Activated naive CD8-positive, alpha-beta T cell treated with anti-CD3 and anti-CD28 coated beads for 36 hours (primary cell): ENCODE measurements around the gene DCTD. TPM values are rescaled to one million over a fixed set of nuclear protein-coding genes. Genes with fewer than 3 reads are reported as not detected.

ENCODE experiments used
- DNase-seq: peaks from one replicate; pipeline ENCODE4 v3.0.0; 2021
- H3K27ac Mint-ChIP-seq: one replicate; pipeline ENCODE4 v1.8.0; 2022; ENCODE audit warnings: mild to moderate bottlenecking, moderate library complexity, mixed read lengths
- H3K27me3 Mint-ChIP-seq: one replicate; pipeline ENCODE4 v1.8.0; 2022; ENCODE audit warnings: mild to moderate bottlenecking, mixed read lengths
- H3K36me3 Mint-ChIP-seq: one replicate; pipeline ENCODE4 v1.8.0; 2021; ENCODE audit warnings: mild to moderate bottlenecking, mixed read lengths
- H3K4me1 Mint-ChIP-seq: one replicate; pipeline ENCODE4 v1.8.0; 2021; ENCODE audit warnings: mixed read lengths
- H3K4me3 Mint-ChIP-seq: one replicate; pipeline ENCODE4 v1.8.0; 2022; ENCODE audit warnings: mild to moderate bottlenecking, moderate library complexity, mixed read lengths
- H3K9me3 Mint-ChIP-seq: one replicate; pipeline ENCODE4 v1.8.0; 2022; ENCODE audit warnings: mixed read lengths
- total RNA-seq, 2 experiments: library from RNA; stranded (reverse); gene quantifications; one replicate each; pipeline ENCODE4 v1.2.3, GENCODE V29; 2021

Gene DCTD
- total RNA-seq, 2 experiments from 2014 or later: 160 to 167 TPM

DNA sequence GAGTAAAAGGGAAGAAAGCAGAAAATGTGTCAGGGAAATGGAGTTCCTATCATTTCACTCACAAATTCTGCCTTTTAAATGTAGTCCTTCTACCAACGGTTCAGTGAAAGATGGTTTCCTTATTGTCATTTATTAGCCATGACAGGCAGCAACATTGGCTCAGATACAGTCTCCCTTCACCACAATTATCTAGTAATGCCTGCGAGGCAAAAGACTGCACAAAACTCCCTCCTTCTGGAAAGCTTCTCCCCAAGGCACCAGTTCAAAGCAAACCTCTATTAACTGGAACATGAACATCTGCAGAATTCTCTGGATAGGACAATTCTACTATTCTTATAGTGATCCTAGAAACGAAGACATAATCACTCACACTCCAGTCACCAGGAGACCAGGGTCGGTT, 28.3 kb downstream of the DCTD start:
- DNase-seq: no peak
- Mint-ChIP-seq H3K36me3 (peaks cover 74% of the 10 kb centered on the region), H3K4me3 (no peak overlapping the region), H3K9me3 (peaks cover 12% of the 10 kb centered on the region), H3K27me3 (no peaks in the 10 kb centered on the region), H3K4me1 (no peaks in the 10 kb centered on the region), H3K27ac (no peak overlapping the region)

DNA sequence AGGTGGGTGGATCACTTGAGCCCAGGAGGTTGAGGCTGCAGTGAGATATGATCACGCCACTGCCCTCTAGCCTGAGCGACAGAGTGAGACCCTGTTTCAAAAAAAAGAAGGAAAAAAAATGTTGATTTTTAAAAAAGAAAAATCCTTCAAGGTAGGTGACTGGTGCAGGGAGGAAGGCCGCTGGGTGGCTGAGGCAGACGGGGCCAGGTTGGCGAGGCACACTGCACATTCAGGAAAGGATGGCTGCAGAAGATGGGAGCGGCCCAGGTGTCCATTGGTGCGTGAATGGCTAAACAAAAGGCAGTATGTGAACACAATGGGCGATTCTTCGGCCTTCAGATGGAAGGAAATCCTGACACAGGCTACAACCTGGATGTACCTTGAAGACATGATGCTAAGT, 30.4 kb downstream of the DCTD start:
- H3K27ac Mint-ChIP-seq: no peak overlapping the region
- H3K36me3 Mint-ChIP-seq: peaks cover 86% of the 10 kb centered on the region
- no peaks in the 10 kb centered on the region for H3K27me3 Mint-ChIP-seq
- DNase-seq: no peak
- peaks cover 12% of the 10 kb centered on the region for H3K9me3 Mint-ChIP-seq
- H3K4me3 Mint-ChIP-seq: no peak overlapping the region
- H3K4me1 Mint-ChIP-seq: no peaks in the 10 kb centered on the region

DNA sequence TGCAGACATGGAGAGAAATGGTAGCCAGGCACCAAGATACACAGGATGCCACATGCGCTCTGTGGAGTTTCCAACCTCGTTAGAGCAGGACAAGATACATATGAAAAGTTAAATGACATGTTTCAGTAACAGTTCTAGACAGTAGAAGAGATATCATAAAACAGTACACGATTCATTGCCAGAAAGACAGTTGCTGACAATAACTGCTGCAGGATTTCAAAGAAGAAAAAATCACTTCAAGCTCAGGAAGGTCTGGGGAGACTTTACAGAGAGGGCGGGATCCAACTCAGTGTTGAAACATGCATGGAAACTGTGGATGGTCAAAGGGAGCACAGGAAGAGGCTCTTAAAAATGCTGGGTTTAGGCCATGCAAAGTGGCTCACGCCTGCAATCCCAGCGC, 31.0 kb downstream of the DCTD start:
- H3K27ac Mint-ChIP-seq: no peak overlapping the region
- no peaks in the 10 kb centered on the region for H3K4me1 Mint-ChIP-seq
- H3K36me3 Mint-ChIP-seq: peaks cover 85% of the 10 kb centered on the region
- no peaks in the 10 kb centered on the region for H3K27me3 Mint-ChIP-seq
- no peak for DNase-seq
- H3K4me3 Mint-ChIP-seq: no peak overlapping the region
- H3K9me3 Mint-ChIP-seq: peaks cover 12% of the 10 kb centered on the region

DNA sequence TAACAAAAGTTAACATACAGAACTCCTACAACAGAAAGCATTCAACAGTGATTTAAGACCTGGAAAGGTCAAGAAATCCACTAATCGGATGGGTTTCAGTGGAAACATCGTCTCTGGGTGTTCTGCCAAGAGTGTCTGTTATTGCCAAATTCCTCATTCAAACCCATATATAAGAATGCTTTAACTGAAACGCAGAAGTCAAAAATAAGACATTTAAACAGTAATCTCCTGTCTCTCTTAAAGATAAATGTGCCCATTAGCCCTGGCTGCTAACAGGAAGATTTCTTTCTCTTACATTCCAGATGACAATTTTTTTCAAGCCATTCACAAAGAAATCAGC, 31.5 kb downstream of the DCTD start:
- Mint-ChIP-seq H3K27ac (no peak overlapping the region), H3K4me3 (no peak overlapping the region), H3K9me3 (peaks cover 12% of the 10 kb centered on the region), H3K4me1 (no peaks in the 10 kb centered on the region), H3K27me3 (no peaks in the 10 kb centered on the region), H3K36me3 (peaks cover 86% of the 10 kb centered on the region)
- no peak for DNase-seq

DNA sequence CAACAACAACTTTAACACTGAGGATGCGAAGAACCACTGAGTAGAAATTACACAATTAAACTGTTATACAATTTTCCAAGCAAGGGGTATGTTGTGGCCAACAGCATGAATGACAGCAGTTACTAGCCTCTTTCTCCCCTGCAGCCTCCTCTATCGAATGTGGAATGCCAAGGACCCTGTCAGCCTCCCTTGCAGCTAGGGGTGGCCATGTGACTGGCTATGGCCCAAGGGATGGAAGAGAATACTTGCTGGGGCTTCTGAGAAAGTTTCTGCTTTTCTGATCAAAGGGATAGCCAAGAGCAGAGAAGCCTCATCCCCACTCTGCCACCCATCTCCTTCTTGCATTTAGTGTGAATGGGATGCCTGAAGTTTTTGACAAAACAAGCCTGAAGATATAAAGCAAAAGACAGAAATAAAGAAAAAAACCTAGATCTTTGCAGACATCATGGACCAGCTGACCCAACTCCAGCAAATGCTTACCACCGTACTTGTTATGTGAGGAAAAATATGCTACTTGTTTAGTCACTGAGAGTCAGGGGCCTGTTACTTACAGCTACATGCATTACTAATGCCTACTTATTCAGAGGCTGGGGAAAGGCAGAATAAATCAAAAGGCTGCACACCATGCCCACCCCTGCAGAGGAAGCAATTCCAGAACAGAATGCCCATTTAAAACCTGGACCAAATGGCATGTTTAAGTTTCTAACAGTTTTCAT, 32.0 kb downstream of the DCTD start:
- DNase-seq: no peak
- no peaks in the 10 kb centered on the region for H3K4me1 Mint-ChIP-seq
- H3K9me3 Mint-ChIP-seq: peaks cover 12% of the 10 kb centered on the region
- H3K27ac Mint-ChIP-seq: no peak overlapping the region
- H3K36me3 Mint-ChIP-seq: peaks cover 81% of the 10 kb centered on the region
- no peaks in the 10 kb centered on the region for H3K27me3 Mint-ChIP-seq
- no peak overlapping the region for H3K4me3 Mint-ChIP-seq

DNA sequence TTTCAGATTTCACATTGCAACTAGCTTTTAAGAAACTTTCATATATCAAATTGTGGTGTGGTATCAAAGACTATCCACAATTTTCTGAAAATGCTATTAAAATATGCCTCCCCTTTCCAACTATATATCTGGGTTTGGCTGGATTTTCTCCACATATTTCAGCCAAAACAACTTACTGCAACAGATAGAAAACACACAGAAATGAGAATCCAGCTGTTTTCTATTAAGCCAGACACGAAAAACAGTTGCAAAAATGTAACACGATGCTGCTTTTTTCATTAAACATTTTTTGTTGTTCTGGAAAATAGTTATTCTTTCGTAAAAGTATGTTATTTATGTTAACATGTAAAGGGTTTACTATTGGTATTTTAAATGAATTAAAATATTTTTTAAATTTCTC, 33.1 kb downstream of the DCTD start:
- Mint-ChIP-seq H3K9me3 (peaks cover 12% of the 10 kb centered on the region), H3K4me3 (no peak overlapping the region), H3K4me1 (no peaks in the 10 kb centered on the region), H3K27ac (no peak overlapping the region), H3K27me3 (no peaks in the 10 kb centered on the region), H3K36me3 (peaks cover 70% of the 10 kb centered on the region)
- no peak for DNase-seq

DNA sequence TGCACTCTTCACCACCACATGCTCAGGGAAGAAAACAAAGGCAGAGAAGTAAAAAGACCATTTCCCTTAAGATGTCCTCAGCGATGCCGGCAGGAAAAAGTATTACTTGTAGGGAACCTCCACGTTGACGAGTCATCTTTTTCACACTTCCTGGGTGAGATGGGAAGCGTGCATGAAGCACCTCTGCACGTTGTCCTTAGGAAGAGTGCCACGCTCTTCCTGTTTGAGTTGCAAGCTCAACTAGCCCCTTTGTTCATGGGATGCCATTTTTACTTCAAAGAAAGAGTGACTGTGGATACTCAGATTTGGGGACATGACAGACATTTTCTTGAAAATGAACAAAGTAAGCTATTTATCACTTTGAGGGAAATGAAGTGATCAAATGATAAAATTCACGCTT, 33.8 kb downstream of the DCTD start:
- Mint-ChIP-seq H3K4me3 (no peak overlapping the region), H3K36me3 (peaks cover 64% of the 10 kb centered on the region), H3K4me1 (no peaks in the 10 kb centered on the region), H3K27ac (no peak overlapping the region), H3K9me3 (peaks cover 11% of the 10 kb centered on the region), H3K27me3 (no peaks in the 10 kb centered on the region)
- no peak for DNase-seq

DNA sequence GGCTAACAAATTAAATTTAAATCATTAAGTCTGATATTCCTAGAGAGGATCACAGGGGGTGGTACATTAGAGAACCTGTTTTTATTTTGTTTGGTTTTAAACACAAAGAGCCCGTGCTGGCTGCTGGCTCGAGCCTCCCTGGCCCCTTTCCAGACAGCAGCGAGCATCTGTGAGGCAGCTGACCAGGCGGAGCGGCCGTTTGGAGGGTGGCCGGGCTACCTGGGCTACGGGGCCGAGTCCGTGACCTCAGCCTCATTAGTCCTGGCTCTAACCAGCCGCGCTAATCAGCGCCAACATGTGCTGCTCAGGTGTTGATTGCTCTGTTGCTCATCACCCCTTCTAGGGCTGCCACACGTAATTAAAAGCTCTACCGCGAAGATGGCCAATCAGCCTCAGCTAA, 35.3 kb downstream of the DCTD start:
- Mint-ChIP-seq H3K4me3 (no peak overlapping the region), H3K27me3 (no peaks in the 10 kb centered on the region), H3K27ac (no peak overlapping the region), H3K4me1 (no peaks in the 10 kb centered on the region), H3K36me3 (peaks cover 53% of the 10 kb centered on the region), H3K9me3 (peaks cover 10% of the 10 kb centered on the region)
- no peak for DNase-seq

DNA sequence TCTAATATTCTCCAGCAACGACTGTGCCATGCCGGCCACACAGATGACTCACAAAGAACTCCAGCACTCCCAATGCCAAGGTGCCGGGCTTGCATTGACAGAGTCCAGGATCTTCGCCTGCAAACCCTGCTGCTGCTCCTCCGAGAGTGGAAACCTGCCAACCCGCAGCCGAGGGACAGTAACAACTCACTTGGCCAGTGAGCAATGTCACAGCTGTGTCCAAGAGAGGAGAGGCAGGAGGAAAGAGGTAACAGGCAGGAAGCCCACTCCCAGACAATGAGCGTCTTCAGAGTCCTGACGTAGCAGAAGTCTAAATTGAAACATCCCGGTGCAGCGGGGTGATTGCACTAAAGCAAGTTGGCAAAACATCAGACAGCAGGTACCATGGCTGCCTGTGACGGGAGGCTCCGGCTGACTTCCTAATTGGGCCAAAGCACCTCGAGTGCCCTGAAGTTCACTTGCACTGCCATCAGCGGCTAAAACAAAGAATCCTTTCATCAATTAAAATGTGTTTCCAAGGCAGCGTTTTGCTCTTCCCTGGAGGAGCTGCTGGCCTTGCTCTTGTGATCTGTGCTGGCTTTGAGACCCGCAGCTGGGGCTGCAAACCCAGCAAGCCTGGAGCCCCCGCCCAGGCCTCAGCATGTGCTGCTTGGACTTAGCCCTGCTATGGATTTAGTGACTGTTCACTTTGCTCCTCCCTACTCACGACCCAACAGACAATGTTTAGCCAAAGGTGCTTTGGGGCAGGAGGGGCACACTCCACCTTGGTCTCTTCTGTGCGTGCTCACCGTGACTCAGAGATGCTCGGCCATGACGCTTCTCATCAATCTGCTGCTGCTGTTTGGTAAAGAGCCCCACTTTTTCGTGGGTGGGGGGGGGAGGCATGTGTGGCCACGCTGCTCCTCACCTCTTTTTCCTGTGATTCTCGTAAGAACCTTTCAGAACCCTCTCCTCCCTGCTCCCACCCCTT, 36.5 kb downstream of the DCTD start:
- Mint-ChIP-seq H3K4me1 (no peaks in the 10 kb centered on the region), H3K27ac (no peak overlapping the region), H3K36me3 (peaks cover 41% of the 10 kb centered on the region)

DNA sequence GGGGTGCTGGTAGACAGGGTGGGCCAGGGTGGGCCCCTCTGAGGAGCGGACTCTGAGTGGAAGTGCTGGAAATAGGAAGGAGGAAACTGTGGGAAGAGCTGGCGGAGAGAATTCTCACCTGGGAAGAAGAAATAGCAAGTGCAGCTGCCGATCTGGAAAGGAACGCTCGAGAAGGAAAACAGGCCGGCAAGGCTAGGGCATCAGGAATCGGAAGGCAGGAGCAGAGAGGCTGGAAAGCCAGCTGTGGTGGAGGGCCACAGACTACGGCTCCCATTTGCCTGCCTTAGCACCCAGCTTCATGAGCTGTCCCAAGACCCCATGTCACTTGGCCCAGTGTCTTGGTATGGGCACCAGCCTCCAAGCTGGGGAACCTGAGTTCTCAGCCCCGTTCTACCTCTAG, 37.3 kb downstream of the DCTD start:
- Mint-ChIP-seq H3K36me3 (peaks cover 33% of the 10 kb centered on the region), H3K27ac (no peak overlapping the region)

More for the DNA sequence above, 36.5 kb downstream of the DCTD start:
- Mint-ChIP-seq H3K27me3 (no peaks in the 10 kb centered on the region), H3K4me3 (no peak overlapping the region), H3K9me3 (peaks cover 4% of the 10 kb centered on the region)
- DNase-seq: no peak

DNA sequence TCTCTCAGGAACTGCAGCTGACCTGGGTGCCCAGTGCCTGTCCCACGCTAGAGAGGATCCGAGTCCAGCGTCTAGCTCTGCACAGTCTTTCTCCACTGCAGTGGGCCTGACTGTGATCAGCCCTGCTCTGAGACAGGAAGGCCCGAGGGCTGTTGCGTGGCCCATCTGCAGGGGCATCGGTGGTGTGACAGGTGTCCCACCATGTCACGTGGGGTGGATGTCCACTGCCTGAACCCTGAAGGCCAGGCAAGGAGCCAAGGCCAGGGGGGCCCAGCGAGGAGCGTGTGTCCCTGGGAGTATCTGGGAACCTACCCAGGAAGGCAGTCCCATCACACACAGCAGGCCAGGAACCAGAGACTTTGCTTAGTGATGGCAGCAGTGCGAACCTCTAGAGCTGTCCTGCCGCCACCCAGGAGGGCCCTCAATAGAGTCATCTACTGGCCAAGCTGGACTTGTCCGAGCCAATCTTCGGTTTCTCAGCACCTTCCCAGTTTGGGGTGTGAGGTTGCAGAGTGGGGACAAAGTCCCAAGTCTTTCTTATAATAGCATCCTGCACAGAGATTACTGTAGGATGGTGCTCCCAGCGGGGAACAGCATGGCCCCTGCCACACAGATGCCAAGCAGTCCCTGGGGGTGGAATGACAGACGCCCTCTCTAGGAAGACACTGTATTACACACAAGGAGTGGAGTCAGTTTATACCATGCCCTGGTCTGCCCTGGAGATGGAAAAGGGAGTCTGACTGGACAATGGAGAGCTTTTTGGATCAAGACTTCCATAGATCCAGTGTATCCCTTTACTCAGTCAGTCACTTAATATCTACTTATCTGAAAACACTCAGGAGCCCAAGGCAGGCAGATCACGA, 38.3 kb downstream of the DCTD start:
- Mint-ChIP-seq H3K4me3 (no peak overlapping the region), H3K27me3 (no peaks in the 10 kb centered on the region), H3K9me3 (no peaks in the 10 kb centered on the region), H3K4me1 (no peaks in the 10 kb centered on the region), H3K27ac (no peak overlapping the region), H3K36me3 (peaks cover 29% of the 10 kb centered on the region)
- no peak for DNase-seq

More for the DNA sequence above, 37.3 kb downstream of the DCTD start:
- no peak for DNase-seq
- Mint-ChIP-seq H3K9me3 (peaks cover 2% of the 10 kb centered on the region), H3K4me3 (no peak overlapping the region), H3K4me1 (no peaks in the 10 kb centered on the region), H3K27me3 (no peaks in the 10 kb centered on the region)

DNA sequence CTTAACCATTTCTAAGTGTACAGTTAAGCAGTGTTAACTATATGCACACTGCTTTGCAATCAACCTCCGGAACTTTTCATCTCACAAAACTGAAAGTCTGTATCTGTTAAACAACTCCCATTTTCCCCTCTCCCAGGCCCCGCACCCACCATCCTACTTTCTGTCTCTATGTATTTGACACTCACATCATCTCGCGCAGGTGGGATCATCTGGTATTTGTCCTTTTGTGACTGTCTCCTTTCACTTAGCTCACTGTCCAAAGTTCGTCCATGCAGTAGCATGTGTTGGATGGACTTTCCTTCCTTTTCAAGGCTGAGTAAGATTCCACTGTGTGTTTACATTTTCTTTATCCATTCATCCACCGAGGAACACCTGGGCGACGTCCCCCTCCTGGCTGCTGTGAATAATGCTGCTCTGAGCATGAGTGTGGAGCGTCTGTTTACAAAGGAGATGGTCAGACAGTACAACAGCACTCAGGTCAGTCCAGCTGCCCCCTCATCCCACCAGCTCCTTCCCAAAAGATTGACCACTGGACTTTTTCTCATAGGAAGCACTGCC, 39.8 kb downstream of the DCTD start:
- no peak for DNase-seq
- H3K9me3 Mint-ChIP-seq: no peaks in the 10 kb centered on the region
- no peaks in the 10 kb centered on the region for H3K27me3 Mint-ChIP-seq
- H3K27ac Mint-ChIP-seq: no peak overlapping the region
- peaks cover 19% of the 10 kb centered on the region for H3K36me3 Mint-ChIP-seq
- H3K4me1 Mint-ChIP-seq: no peaks in the 10 kb centered on the region
- no peak overlapping the region for H3K4me3 Mint-ChIP-seq

DNA sequence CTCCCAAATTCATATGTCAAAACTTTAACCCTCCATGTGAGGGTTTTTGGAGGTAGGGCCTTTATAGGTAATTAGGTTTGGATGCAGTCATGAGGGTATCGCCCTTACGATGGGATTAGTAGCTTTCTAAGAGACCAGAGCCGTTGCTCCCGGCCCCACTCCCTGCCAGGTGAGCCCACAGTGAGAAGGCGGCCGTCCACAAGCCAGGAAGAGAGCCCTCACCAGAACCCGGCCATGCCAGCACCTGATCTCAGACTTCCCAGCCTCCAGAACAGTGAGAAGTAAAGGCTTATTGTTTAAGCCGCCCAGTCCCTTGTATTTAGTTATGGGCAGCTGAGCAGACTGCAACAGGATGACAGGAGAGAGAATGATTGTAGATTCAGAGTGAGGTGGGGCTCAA, 40.8 kb downstream of the DCTD start:
- Mint-ChIP-seq H3K4me1 (no peaks in the 10 kb centered on the region), H3K36me3 (peaks cover 22% of the 10 kb centered on the region), H3K4me3 (no peak overlapping the region), H3K9me3 (no peaks in the 10 kb centered on the region), H3K27ac (no peak overlapping the region), H3K27me3 (no peaks in the 10 kb centered on the region)
- DNase-seq: no peak

DNA sequence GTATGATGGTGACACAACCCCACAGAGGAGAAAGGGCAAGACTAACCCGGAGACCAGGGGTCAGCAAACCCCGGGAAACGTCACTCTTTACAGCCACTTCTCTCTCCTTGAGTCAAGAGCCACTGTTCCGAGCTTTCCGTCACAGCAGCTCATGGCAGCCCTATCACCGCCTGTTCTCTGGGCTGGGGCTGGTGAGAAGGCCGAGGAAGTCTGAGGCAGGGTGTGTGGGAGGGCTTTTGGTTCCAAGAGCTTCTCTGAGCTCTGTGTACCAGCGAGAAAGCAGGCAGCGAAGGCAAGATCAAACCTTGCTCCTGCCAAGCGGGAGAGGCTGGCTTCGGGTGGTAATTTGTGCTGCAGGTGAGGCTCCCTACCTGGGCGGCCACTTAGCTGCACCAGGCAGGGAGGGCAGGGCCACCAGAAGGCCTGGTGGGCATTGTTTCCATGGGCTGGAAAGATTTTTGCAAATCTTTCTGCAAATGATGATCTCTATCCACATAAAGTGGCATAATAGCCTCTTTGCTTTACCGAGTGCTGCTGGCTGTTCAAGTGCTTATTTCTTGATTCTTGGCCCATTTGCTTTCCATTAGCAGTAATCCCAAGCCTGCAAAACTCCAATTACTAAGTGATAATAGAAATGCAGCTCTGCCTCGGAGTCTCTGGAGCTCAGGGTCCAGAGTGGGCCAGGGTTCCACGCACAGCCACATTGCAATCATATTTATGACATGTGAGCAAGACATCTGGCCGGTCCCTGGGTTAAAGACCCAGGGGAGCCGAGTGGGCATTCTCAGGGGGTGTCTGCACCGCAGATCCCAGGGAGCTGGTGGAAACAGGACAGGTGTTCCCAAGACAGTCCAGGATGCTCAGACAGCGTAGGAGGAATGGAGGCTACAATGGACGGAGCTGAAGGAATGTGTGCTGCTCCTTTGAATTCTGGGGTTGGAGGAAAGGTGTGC, 41.5 kb downstream of the DCTD start:
- H3K27ac Mint-ChIP-seq: no peak overlapping the region
- H3K9me3 Mint-ChIP-seq: no peaks in the 10 kb centered on the region
- no peak overlapping the region for H3K4me3 Mint-ChIP-seq
- no peaks in the 10 kb centered on the region for H3K27me3 Mint-ChIP-seq
- peaks cover 15% of the 10 kb centered on the region for H3K36me3 Mint-ChIP-seq
- no peaks in the 10 kb centered on the region for H3K4me1 Mint-ChIP-seq
- DNase-seq: no peak
